GM21723 (cell line): ENCODE results near the gene LYST.

ENCODE experiments used
- ATAC-seq: cut with Tn5 transposase; IDR thresholded peaks from one replicate; pipeline ENCODE4 v1.9.1; 2021; ENCODE audit warnings: mild to moderate bottlenecking, moderate library complexity; ENCODE audit not compliant: unreplicated experiment

The LYST gene

GRCh38 chr1:235726557-235726956, 140.1 kb downstream of the LYST start:
- ATAC-seq = no peak

GRCh38 chr1:235725434-235725833, 141.3 kb downstream of the LYST start:
- no peak for ATAC-seq

GRCh38 chr1:235724730-235725129, 142.0 kb downstream of the LYST start:
- ATAC-seq = no peak

- no peak for ATAC-seq
These were observed 143.8 kb downstream of the LYST start for GRCh38 chr1:235722858-235723257.

- no peak for ATAC-seq
These were observed 144.7 kb downstream of the LYST start for GRCh38 chr1:235721982-235722381.

GRCh38 chr1:235720544-235720943, 146.2 kb downstream of the LYST start:
- ATAC-seq = no peak

- ATAC-seq = no peak
These were observed 152.4 kb downstream of the LYST start for GRCh38 chr1:235714205-235714897.

- no peak for ATAC-seq
These were observed 153.9 kb downstream of the LYST start for GRCh38 chr1:235712812-235713211.

- ATAC-seq = no peak
These were observed 156.0 kb downstream of the LYST start for GRCh38 chr1:235710687-235711086.

- ATAC-seq = no peak
These were observed 157.7 kb downstream of the LYST start for GRCh38 chr1:235709018-235709417.

GRCh38 chr1:235708390-235708962, 158.2 kb downstream of the LYST start:
- no peak for ATAC-seq

- no peak for ATAC-seq
These were observed 163.2 kb downstream of the LYST start for GRCh38 chr1:235703506-235703905.

GRCh38 chr1:235702412-235702811, 164.3 kb downstream of the LYST start:
- no peak for ATAC-seq

- ATAC-seq = no peak
These were observed 169.2 kb downstream of the LYST start for GRCh38 chr1:235697508-235697907.

- no peak for ATAC-seq
These were observed 177.3 kb downstream of the LYST start for GRCh38 chr1:235689356-235689755.

GRCh38 chr1:235688096-235688495, 178.6 kb downstream of the LYST start:
- ATAC-seq = no peak

- ATAC-seq = no peak
These were observed 183.1 kb downstream of the LYST start for GRCh38 chr1:235683653-235684052.

- no peak for ATAC-seq
These were observed 184.5 kb downstream of the LYST start for GRCh38 chr1:235682216-235682615.

- no peak for ATAC-seq
These were observed 187.1 kb downstream of the LYST start for GRCh38 chr1:235679644-235680043.

- no peak for ATAC-seq
These were observed 187.7 kb downstream of the LYST start for GRCh38 chr1:235679005-235679404.

- ATAC-seq = no peak
These were observed 191.4 kb downstream of the LYST start for GRCh38 chr1:235675152-235675890.

- no peak for ATAC-seq
These were observed 192.7 kb downstream of the LYST start for GRCh38 chr1:235673981-235674380.
